T-helper 2 cell (primary cell): ENCODE measurements around the gene GPR146.
A peak's percentile ranks its signal among the peaks of the same experiment; 100 is the strongest.

Experiments used
- DNase-seq, 5 experiments: peaks; one replicate each; pipeline versions ENCODE4 v3.0.0 to v3.0.0-alpha.2; 2012 to 2022

GPR146 gene

GRCh38 chr7:1095621-1096155, 51.3 kb downstream of the GPR146 start:
- DNase-seq: no peak

GRCh38 chr7:1096156-1097119, 52.1 kb downstream of the GPR146 start:
- DNase-seq: no peak

GRCh38 chr7:1097120-1097504, 52.8 kb downstream of the GPR146 start:
- DNase-seq: no peak

GRCh38 chr7:1098243-1099153, 54.2 kb downstream of the GPR146 start:
- DNase-seq: no peak

GRCh38 chr7:1099154-1099542, 54.8 kb downstream of the GPR146 start:
- no peak for DNase-seq

- no peak for DNase-seq
These were observed 55.3 kb downstream of the GPR146 start for GRCh38 chr7:1099637-1100036.

- DNase-seq: no peak
These were observed 56.0 kb downstream of the GPR146 start for GRCh38 chr7:1100386-1100785.

GRCh38 chr7:1100834-1101562, 56.7 kb downstream of the GPR146 start:
- DNase-seq: no peak

GRCh38 chr7:1101563-1102431, 57.5 kb downstream of the GPR146 start:
- DNase-seq: no peak

- DNase-seq: peak in 1 of 5 experiments; percentile 76
These were observed 58.9 kb downstream of the GPR146 start for GRCh38 chr7:1103009-1103788.

GRCh38 chr7:1103789-1104515, 59.6 kb downstream of the GPR146 start:
- peak in 1 of 5 experiments; percentile 16 for DNase-seq

GRCh38 chr7:1104516-1105179, 60.3 kb downstream of the GPR146 start:
- no peak for DNase-seq

- no peak for DNase-seq
These were observed 60.8 kb downstream of the GPR146 start for GRCh38 chr7:1105189-1105588.

GRCh38 chr7:1106063-1106792, 61.9 kb downstream of the GPR146 start:
- DNase-seq: no peak

GRCh38 chr7:1106793-1107421, 62.6 kb downstream of the GPR146 start:
- no peak for DNase-seq

- no peak for DNase-seq
These were observed 64.0 kb downstream of the GPR146 start for GRCh38 chr7:1108264-1108920.
